UCSD-AML1 (cell line): ENCODE results near the gene TMEM151B.

Source experiments
- DNase-seq: peaks from one replicate; lab custom pipeline; 2025; ENCODE audit not compliant: unreplicated experiment; lab: John Stamatoyannopoulos, UW

Gene TMEM151B

DNA sequence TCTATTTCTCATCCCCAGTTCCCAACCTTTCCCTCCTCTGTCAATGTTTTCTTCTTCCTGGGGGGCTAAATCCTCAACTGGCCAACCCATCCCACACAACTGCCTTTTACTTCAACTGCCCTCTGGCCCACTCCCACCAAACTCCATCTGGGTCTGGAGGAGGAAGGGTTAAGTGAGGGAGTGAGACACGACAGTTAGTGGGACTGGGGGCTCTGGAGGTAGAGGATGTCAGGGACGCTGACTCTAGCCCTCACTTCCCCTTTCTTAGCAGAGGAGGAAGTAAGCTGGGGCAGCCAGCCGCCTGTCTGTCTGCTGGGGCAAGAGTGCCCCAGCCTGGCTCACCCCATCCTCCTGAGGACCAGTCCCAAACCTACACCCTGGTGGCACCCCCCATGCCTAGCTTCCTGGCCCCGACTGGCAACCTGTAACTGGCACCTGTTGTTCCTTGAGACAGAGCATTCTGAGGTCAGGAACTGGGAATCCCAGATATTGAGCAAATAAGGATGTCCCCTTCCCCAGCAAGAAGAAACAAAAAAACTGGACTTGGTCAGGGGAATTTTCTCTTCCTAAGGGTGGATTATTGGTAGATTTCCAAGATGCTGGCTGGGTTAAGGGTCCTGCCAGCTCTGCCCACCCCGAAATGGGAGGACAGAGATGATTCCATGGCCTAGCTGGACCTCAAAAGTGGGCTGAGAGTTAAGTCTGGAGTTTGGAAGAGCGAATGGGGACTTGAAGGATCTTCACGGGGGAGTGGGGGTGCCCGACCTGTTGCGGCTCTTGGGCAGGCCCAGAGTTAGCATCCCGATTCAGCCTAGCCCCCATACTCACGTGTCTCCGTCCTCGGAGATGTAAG, 5.9 kb upstream of the TMEM151B start:
- peak; percentile 72 for DNase-seq

DNA sequence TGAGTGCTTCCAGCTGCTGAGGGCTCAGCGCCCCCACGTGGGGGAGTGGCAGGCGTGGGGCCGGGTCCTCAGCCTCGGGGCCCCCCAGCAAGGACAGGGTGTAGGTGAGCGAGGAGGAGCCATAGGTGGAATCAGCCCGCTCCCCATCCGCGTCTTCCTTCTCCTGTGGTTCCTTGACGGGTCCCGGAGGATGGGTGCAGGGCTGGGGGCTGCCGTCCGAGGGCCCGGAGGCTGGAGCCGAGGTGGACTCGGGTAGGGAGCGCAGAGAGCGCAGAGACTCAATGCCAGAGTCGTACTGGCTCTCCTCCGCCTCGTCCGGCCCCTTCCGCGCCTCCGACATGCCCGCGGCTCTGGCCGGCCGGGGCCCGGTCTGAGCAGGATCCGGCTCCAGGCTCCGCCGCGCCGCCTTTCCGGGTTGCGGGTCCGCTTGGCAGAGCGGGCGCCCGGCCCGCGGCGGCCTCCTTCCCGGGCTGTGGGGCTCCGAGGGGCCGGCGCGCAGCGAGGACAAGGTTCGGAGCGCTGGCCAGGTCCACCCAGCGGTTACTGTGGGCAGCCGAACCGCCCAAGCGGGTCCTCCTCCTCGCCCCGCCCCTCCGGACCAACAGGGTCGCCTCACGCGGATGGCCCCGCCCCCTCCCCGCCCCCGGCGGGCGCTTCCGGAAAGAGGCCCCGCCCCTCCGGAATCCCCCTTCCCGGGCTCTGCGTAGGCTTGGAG, 5.1 kb upstream of the TMEM151B start, which contains the start of gene NFKBIE:
TSS of gene NFKBIE (minus strand) at position 545 of the 715 bp plus-strand sequence. CDS start at position 340, 205 bp downstream.
- DNase-seq: peak; percentile 93

DNA sequence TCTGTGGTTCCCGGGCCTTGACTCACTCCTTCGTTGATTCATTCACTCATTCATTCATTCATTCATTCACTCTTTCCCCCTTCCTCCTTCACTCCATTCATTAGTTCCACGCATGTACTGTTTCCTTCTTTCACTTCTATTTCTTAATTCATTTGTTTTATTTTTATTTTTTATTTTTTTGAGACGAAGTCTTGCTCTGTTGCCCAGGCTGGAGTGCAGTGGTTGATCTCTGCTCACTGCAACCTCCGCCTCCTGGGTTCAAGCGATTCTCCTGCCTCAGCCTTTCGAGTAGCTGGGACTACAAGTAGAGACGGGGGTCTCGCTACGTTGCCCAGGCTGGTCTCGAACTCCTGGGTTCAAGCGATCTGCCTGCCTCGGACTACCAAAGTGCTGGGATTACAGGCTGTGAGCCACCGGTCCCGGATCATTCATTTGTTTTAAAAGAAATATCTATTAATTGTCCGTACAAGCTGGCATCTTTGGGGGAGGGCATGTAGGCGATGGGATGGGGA, 4.5 kb upstream of the TMEM151B start:
- DNase-seq: no peak

- no peak for DNase-seq
These were observed 3.9 kb upstream of the TMEM151B start for GRCh38 chr6:44266347-44266746.

DNA sequence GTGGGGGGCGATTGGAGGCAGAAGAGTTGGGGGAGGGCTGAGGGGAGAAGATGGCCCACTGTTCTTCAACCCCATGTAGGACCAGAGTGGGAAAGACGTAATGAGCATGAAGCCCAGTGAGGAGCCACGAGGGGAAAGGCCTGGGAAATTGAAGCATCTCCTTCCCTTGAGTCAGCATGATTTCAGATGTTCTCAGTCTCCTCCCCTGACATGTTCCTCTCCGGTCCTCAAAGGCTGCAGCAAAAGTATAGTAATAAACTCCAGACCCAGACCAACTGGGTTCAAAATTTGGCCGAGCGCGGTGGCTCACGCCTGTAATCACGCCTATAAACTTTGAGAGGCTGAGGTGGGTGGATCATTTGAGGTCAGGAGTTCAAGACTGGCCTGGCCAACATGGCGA, 3.0 kb upstream of the TMEM151B start:
- no peak for DNase-seq

GRCh38 chr6:44268095-44268628, 2.1 kb upstream of the TMEM151B start:
- DNase-seq: peak; percentile 45

GRCh38 chr6:44269178-44269920, 901 bp upstream of the TMEM151B start:
- DNase-seq: no peak

GRCh38 chr6:44270526-44271405, 516 bp downstream of the TMEM151B start:
- no peak for DNase-seq

- no peak for DNase-seq
These were observed 1.1 kb downstream of the TMEM151B start for GRCh38 chr6:44271406-44271723.

DNA sequence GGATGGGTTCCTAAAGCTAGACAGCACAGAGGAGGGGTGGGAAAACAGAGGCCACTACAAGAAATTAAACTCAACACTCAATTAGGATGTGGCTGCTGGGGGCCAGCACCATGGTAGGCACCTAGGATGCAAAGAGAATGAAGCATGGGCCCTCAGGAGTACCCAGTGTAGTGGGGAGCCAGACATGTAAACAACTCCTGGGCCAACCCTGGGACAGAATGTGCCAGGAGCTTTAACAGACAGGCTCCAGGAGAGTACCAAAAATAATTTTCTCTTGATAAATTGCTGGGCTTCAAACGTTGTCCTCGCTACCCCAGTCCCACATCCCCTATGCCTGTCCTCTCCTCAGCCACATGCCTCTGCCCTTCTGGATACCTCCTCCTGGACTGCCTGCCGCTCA, 1.7 kb downstream of the TMEM151B start:
- DNase-seq: no peak

GRCh38 chr6:44272529-44272928, 2.3 kb downstream of the TMEM151B start:
- DNase-seq: no peak

DNA sequence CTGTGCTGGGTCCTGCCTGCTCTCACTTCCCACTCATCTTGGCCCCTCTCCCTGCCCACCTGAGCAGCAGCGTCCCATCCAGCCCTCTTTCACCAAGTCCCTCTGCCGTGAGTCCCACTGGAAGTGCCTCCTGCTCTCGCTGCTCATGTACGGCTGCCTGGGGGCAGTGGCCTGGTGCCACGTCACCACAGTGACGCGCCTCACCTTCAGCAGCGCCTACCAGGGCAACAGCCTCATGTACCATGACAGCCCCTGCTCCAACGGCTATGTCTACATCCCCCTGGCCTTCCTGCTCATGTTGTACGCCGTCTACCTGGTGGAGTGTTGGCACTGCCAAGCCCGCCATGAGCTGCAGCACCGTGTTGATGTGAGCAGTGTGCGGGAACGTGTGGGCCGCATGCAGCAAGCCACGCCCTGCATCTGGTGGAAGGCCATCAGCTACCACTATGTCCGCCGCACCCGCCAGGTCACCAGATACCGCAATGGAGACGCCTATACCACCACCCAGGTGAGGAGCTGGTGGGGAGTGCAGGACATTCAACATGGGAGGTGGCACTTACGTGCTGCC, 2.8 kb downstream of the TMEM151B start:
- DNase-seq: no peak

DNA sequence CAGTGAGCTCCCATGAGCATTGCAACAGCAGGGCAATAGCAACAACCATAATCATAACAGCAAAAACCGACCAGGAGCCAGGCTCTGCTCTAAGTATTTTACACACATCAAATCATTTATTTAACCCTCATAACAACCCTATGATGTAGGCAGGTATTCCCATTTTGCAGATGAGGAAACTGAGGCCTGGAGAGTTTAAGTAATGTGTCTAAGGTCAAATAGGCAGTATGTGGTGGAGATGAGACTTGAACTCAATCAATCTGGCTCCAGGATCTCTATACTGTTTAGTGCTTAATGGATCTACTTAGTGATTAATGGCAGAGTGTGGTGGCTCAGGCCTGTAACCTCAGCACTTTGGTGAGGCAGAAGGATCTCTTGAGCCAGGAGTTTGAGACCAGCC, 3.4 kb downstream of the TMEM151B start:
- DNase-seq: no peak

- no peak for DNase-seq
These were observed 5.1 kb downstream of the TMEM151B start for GRCh38 chr6:44275271-44275748.

DNA sequence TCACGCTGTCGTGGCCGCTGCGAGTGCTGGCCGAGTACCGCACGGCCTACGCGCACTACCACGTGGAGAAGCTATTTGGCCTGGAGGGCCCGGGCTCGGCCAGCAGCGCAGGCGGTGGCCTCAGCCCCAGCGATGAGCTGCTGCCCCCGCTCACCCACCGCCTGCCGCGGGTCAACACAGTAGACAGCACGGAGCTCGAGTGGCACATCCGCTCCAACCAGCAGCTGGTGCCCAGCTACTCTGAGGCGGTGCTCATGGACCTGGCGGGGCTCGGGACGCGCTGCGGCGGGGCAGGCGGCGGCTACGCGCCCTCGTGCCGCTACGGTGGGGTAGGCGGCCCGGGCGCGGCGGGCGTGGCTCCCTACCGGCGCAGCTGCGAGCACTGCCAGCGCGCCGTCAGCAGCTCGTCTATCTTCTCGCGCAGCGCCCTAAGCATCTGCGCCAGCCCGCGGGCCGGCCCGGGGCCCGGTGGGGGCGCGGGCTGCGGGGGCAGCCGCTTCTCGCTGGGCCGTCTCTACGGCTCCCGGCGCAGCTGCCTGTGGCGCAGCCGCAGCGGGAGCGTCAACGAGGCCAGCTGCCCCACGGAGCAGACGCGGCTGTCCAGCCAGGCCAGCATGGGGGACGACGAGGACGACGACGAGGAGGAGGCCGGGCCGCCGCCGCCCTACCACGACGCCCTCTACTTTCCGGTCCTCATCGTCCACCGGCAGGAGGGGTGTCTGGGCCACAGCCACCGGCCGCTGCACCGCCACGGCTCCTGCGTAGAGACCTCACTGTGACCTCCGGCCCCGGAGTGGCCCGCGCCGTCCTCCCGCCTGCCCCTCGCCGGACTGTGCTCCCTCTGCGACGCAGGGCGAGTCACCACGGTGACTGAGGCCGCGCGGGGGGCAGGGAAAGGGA, 5.7 kb downstream of the TMEM151B start:
- no peak for DNase-seq

DNA sequence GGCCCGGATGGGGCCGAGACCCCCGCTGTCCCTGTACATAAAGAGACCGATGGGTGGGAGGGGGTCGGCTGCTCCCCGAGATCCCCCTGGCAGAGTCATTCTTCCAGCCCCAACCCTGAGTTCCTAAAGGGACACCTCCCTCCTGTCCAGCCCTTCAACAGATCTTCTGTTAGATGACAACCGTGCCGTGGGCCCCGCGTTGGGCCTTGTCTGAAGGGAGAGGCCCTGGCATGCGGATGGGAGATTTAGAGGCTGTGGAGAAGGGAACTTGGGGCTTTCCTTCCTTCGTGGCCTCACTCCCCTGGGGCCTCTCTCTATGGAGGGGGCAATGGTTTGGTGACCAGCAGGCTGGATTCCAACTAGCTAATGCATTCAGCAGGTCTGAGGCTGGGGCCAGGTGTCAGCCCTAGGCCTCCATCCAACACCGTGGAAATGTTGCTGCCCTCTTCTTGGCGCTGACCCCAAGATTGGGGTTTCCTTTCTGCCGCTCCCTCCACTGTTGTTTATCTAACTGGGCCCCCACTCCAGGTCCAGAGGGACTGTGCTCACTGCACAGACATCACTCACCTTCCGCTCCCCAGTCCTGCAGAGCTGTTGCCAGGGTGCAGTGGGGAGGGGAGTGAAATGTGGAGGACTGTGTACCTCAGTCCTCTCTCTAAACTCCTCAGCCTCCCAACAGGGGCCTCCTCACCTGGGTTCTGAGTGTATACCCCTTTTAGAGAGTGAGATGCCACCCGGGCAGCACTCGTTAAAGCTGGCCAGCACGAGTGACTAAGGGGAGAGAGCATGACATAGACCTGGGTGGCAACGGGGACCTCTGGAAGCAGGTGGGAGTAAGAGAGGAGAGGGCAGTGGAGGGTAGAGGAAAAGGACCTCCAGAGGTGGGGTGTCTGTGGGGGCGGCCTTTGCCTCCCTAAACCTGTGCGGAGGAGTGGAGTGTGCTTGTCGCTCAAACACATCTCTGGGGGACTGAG, 6.7 kb downstream of the TMEM151B start:
- DNase-seq: no peak

DNA sequence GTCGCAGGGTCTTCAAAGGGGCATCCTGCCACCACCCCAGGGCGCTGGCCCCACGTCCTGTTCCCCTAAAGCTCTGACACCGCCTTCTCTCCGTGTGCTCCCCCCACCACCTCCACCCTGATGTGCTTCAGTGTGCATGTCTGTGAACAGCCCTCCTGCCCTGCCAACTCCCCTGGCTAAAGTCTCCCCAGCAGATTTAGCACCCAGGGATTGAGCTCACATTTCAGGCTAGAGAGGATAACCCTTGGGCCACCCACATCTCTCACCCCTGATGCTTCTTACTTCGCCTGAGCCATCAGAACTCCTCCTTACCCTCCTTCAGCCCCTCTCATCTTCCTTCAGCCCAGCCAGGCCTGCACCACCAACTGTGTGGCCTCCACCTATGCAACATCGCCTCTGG, 7.5 kb downstream of the TMEM151B start:
- DNase-seq: no peak

DNA sequence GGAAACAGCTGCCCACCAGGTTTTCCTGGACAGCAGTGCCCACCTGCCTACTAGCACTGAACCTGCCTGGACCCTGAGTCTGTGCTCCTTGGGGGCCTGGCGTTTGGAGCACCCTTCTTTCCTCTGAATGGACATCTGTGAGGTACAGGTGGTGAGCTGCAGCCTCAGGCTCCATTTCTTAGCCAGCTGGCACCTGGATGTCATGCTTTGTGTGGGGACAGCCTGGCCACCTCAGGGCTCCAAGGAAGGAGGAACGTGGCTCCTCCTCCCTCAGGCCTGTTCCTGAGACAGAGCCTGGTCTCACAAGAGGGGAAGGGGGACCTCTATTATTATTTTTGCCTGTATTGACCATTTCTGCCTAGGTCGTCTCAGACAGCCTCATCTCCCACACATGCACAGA, 8.1 kb downstream of the TMEM151B start:
- no peak for DNase-seq
